DND-41 (cell line): Measurements from ENCODE around the gene PDIA2.
"Not testable (repeated sequence)": the region's sequence is repeated elsewhere in the genome, so short reads cannot be mapped to it uniquely, and the experiment has no call there.

Source experiments
- EZH2 ChIP-seq: IDR thresholded peaks from 3 replicates; pipeline ENCODE4 v1.6.1; 2012; ENCODE audit warnings: borderline replicate concordance, low read depth, mild to moderate bottlenecking, moderate library complexity, low read length, inconsistent platforms; ENCODE audit not compliant: severe bottlenecking
- TF ChIP-seq, protein P1 (sequence below): IDR thresholded peaks from 2 replicates; pipeline ENCODE4 v1.5.1; 2012; ENCODE audit warnings: borderline replicate concordance, low read length, moderate library complexity, mild to moderate bottlenecking; ENCODE audit not compliant: poor library complexity, severe bottlenecking; ENCODE audit errors: extremely low read depth

DNA sequence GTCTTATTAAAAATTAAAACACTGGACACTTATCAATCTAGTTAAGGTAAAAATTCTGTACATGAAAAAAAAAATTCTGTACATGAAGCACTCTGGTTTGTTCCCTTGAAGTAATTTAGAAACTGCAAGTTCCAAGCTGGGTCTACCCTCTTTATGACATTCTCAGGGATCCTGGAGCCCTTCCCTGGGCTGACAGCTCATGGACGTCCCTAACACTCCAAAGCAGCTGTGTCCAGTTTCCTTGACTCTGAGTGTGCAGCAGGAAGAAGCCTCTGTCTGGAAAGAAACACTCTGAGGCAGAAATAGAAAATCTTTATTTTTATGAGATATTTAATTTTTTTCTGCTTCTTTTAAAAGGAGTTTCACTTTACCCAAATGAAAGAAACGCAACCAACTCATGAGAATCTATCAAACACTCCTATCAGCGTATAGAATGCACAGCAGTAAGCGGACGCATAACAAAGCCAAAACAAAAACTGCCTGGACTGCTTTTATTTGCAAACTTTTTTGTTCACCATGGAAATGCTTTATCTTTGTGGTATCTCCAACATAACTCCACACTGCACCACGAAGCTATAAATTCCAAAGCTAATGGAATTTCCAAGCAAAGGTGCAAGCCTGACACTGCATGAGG is 48.3 kb downstream of the PDIA2 start:
- TF ChIP-seq, protein P1, sequence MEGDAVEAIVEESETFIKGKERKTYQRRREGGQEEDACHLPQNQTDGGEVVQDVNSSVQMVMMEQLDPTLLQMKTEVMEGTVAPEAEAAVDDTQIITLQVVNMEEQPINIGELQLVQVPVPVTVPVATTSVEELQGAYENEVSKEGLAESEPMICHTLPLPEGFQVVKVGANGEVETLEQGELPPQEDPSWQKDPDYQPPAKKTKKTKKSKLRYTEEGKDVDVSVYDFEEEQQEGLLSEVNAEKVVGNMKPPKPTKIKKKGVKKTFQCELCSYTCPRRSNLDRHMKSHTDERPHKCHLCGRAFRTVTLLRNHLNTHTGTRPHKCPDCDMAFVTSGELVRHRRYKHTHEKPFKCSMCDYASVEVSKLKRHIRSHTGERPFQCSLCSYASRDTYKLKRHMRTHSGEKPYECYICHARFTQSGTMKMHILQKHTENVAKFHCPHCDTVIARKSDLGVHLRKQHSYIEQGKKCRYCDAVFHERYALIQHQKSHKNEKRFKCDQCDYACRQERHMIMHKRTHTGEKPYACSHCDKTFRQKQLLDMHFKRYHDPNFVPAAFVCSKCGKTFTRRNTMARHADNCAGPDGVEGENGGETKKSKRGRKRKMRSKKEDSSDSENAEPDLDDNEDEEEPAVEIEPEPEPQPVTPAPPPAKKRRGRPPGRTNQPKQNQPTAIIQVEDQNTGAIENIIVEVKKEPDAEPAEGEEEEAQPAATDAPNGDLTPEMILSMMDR: not testable (repeated sequence)
- not testable (repeated sequence) for TF ChIP-seq EZH2
